Calu3 (cell line): Measurements from ENCODE around the gene EPB41L2. TPM values are rescaled to one million over a fixed set of nuclear protein-coding genes. Genes with fewer than 3 reads are reported as not detected.

ENCODE experiments used
- BruUV-seq: library from RNA; stranded (reverse); fragments of 400-500 nt; replicated peaks from 2 replicates; lab custom pipeline; 2021; lab: Mats Ljungman, UMichigan
- CTCF ChIA-PET: fragments of 300-600 bp; sonication (Branson Sonifier 250); formaldehyde crosslinking; loops from one replicate; lab custom pipeline; 2022; ENCODE audit warnings: antibody characterized with exemption; lab: Charles Lee
- DNase-seq: peaks from one replicate; pipeline ENCODE4 v3.0.0; 2022
- H3K27ac Mint-ChIP-seq: one replicate; pipeline ENCODE4 v1.8.0; 2022; ENCODE audit warnings: mixed read lengths; ENCODE audit not compliant: unreplicated experiment
- H3K27me3 Mint-ChIP-seq: one replicate; pipeline ENCODE4 v1.8.0; 2022; ENCODE audit warnings: mixed read lengths; ENCODE audit not compliant: unreplicated experiment
- H3K36me3 Mint-ChIP-seq: one replicate; pipeline ENCODE4 v1.8.0; 2022; ENCODE audit warnings: mild to moderate bottlenecking, moderate library complexity, mixed read lengths; ENCODE audit not compliant: insufficient read depth, unreplicated experiment
- H3K4me1 Mint-ChIP-seq: one replicate; pipeline ENCODE4 v1.8.0; 2022; ENCODE audit warnings: mild to moderate bottlenecking, low read depth, mixed read lengths; ENCODE audit not compliant: unreplicated experiment
- H3K4me3 Mint-ChIP-seq: one replicate; pipeline ENCODE4 v1.8.0; 2022; ENCODE audit warnings: mild to moderate bottlenecking, low read depth, moderate library complexity, mixed read lengths; ENCODE audit not compliant: unreplicated experiment
- H3K9me3 Mint-ChIP-seq: one replicate; pipeline ENCODE4 v1.8.0; 2022; ENCODE audit warnings: low read depth, mixed read lengths; ENCODE audit not compliant: unreplicated experiment
- intact Hi-C: fragments of 100-400 bp; cut with micrococcal nuclease; formaldehyde crosslinking; loops from one replicate; pipeline ENCODE4 v1.10.0; 2022; ENCODE audit not compliant: unreplicated experiment
- total RNA-seq: library from RNA; stranded (reverse); gene quantifications from 2 replicates; pipeline ENCODE4 v1.2.3, GENCODE V29; 2022
- TF ChIP-seq, protein P1 (sequence below): fragments of 200-600 bp; IDR thresholded peaks from one replicate; pipeline ENCODE4 v1.8.0; 2022; ENCODE audit warnings: antibody characterized with exemption; ENCODE audit not compliant: unreplicated experiment

EPB41L2 gene
- total RNA-seq, 1 experiment from 2014 or later = 332 TPM

DNA sequence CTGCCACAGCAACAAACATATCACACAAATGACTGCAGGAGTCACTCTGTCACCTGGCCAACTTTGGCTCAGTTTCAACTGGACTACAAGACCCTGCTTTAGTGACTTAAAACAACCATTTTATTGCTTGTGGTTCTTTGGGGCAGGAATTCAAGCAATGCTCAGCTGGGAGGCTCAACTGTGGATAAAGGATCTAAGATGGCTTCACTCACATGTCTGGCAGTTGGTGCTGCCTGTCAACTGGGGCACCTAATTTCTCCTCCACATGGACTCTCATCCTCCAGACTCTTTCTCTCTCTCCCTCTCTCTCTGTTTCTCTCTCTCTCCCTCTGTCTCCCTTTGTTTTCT, 2.8 kb upstream of the EPB41L2 start:
- TF ChIP-seq, protein P1, sequence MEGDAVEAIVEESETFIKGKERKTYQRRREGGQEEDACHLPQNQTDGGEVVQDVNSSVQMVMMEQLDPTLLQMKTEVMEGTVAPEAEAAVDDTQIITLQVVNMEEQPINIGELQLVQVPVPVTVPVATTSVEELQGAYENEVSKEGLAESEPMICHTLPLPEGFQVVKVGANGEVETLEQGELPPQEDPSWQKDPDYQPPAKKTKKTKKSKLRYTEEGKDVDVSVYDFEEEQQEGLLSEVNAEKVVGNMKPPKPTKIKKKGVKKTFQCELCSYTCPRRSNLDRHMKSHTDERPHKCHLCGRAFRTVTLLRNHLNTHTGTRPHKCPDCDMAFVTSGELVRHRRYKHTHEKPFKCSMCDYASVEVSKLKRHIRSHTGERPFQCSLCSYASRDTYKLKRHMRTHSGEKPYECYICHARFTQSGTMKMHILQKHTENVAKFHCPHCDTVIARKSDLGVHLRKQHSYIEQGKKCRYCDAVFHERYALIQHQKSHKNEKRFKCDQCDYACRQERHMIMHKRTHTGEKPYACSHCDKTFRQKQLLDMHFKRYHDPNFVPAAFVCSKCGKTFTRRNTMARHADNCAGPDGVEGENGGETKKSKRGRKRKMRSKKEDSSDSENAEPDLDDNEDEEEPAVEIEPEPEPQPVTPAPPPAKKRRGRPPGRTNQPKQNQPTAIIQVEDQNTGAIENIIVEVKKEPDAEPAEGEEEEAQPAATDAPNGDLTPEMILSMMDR = no peak
- DNase-seq = no peak
- H3K27ac Mint-ChIP-seq = no peak overlapping the region
- no TSS peak for BruUV-seq
- H3K27me3 Mint-ChIP-seq = no peaks in the 10 kb centered on the region
- intact Hi-C loops = no loop called here
- H3K9me3 Mint-ChIP-seq = no peaks in the 10 kb centered on the region
- CTCF ChIA-PET = no interaction called here
- H3K4me1 Mint-ChIP-seq = peaks cover 41% of the 10 kb centered on the region
- no peak overlapping the region for H3K4me3 Mint-ChIP-seq
- H3K36me3 Mint-ChIP-seq = peaks cover 35% of the 10 kb centered on the region

DNA sequence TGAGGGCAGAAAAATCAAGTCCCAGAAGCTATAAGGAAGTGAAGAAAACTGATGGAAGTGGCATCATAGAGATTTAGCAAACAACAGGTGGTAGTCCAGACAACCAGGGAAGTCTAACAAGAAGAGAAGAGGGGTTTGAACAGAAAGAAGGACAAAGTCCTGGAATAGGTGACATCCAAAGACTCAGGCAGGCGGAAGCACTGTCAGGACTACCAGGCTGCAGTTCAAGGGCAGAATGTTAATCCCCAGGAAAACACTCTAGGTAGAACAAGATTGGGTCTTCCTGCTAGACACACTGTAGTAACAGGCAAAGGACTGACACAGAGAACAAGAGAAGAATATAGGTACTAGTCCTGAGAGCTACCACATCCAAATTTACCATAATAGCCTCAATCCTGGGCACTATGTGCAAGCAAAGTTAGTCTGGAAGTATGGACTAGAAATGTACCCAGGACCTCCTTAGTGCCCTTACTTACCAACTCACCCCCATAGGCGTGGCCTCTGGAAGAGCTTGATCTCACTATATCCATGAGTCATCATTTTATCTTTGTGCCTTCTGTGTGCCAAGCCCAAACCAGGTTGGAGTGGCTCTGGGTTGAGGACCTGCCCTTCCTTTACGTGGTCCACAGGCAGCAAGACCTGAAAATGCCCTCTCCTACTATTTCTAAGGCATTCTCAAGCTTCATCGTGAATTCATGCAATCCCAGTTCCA, 2.2 kb upstream of the EPB41L2 start:
- Mint-ChIP-seq H3K27ac (no peak overlapping the region), H3K4me1 (peaks cover 46% of the 10 kb centered on the region), H3K9me3 (no peaks in the 10 kb centered on the region), H3K27me3 (no peaks in the 10 kb centered on the region), H3K36me3 (peaks cover 37% of the 10 kb centered on the region), H3K4me3 (no peak overlapping the region)
- no peak for DNase-seq
- TF ChIP-seq, protein P1 = no peak
- no TSS peak for BruUV-seq
- CTCF ChIA-PET = interaction anchor here (0.6 kb wide), 1 partner anchor 162 kb away, joined by 5 read pairs; no protein-coding TSS in a partner anchor
- intact Hi-C loops = no loop called here

DNA sequence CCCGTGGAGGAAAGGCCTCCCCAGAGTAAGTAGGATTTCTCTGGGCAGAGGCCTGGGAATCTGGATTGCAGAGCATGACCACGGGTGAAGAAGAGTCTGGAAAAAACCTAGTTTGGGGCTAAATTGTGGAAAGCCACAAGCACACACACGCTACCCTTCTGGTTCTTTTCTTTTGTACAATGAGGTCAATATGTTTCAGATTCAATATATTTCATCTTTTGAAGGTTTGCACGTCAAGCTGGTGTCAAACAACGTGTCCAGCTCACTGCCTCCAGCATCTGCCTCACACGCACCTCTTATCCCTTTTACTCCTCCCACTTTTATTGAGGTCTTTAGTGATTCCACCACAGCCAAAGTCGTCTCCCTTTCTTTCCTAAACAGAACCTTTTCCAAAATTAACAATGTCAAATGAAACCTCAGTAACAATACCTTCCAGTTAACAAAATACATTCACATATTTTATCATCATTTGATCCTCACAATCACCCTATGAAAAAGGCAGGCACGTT, 773 bp upstream of the EPB41L2 start:
- Mint-ChIP-seq H3K9me3 (no peaks in the 10 kb centered on the region), H3K4me1 (peaks cover 56% of the 10 kb centered on the region), H3K27me3 (no peaks in the 10 kb centered on the region), H3K4me3 (peak overlapping the region; percentile 85), H3K36me3 (peaks cover 37% of the 10 kb centered on the region), H3K27ac (peak overlapping the region; percentile 41)
- BruUV-seq = no TSS peak
- TF ChIP-seq, protein P1 = no peak
- DNase-seq = no peak
- CTCF ChIA-PET = interaction anchor here (1.0 kb wide), 1 partner anchor 38 kb away, joined by 5 read pairs; no protein-coding TSS in a partner anchor
- intact Hi-C loops = loop anchor here (5.0 kb wide), 3 partner anchors 47 to 177 kb away; no protein-coding TSS in a partner anchor

DNA sequence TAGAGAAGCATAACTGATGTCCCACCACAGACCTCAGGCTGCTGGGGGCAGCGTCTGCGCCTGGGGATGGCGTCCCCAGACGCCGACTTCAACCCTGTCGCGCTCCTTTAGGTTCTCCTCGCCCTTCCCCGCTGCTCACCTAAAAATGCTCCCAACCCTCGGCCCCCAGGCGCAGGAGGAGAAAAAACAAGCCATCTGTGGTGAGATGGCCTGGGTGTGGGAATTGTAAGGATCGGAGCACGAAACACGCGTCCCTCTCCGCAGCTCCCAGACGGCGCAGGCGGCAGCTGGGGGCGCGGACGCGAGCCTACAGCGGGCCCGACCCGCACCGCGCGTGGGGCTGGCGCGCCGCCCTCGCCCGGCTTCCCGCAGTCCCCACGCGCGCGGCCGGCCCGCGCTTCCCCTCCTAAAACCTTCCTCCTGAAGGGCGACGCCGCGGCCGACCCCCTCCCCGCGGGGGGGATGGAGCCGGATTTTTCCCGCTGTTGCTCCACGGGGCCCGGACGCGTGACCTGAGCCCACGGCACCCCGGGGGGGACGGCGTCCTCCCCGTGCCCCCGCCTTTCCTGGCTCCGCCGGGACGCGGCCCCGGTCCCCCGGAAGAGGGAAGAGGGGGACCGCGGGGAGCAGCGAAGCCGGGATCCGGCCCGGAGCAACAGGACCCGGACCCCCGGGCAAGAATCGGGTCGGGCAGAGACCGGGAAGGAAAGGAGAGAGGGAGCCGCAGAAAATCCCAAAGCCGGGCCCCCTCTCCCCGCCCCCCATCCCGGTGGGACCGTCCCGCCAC, 611 bp downstream of the EPB41L2 start:
- intact Hi-C loops = loop anchor here (5.0 kb wide), 3 partner anchors 45 to 175 kb away; no protein-coding TSS in a partner anchor
- no TSS peak for BruUV-seq
- Mint-ChIP-seq H3K27ac (peak overlapping the region; percentile 92), H3K27me3 (no peaks in the 10 kb centered on the region), H3K9me3 (no peaks in the 10 kb centered on the region), H3K4me3 (peak overlapping the region; percentile 85), H3K36me3 (peaks cover 37% of the 10 kb centered on the region), H3K4me1 (peaks cover 66% of the 10 kb centered on the region)
- CTCF ChIA-PET = interaction anchor here (1.0 kb wide), 1 partner anchor 40 kb away, joined by 5 read pairs; no protein-coding TSS in a partner anchor
- TF ChIP-seq, protein P1 = no peak
- no peak for DNase-seq
